Common myeloid progenitor, CD34-positive (primary cell): Measurements from ENCODE around the gene LRFN2.

ENCODE experiments used
- CTCF ChIA-PET: fragments of 350-600 bp; sonication (Branson Sonifier 250); formaldehyde crosslinking; loops from one replicate; lab custom pipeline; 2021; ENCODE audit warnings: antibody characterized with exemption; lab: Charles Lee
- POLR2A ChIA-PET: fragments of 350-600 bp; sonication (Branson Sonifier 250); formaldehyde crosslinking; loops from one replicate; lab custom pipeline; 2021; ENCODE audit warnings: antibody characterized with exemption; lab: Charles Lee
- DNase-seq, 3 donors: peaks; one replicate each; pipeline versions ENCODE4 v3.0.0 to v3.0.0-alpha.2; 2013
- H3K27ac ChIP-seq, 2 experiments: 1 replicate in 1 of 2; 2 replicates in 1 of 2; pipeline ENCODE4 v1.7.0; 2013; ENCODE audit warnings: inconsistent platforms in 2 of 2, low read length in 2 of 2, mild to moderate bottlenecking in 2 of 2, low read depth in 1 of 2, moderate library complexity in 1 of 2; ENCODE audit not compliant: severe bottlenecking in 2 of 2, insufficient read depth in 1 of 2, poor library complexity in 1 of 2
- H3K27me3 ChIP-seq, 5 experiments: replicated peaks in 2 of 5; 1 replicate in 3 of 5; 2 replicates in 2 of 5; pipeline versions ENCODE4 v1.6.1 to v1.7.0; 2013; ENCODE audit warnings: low read length in 4 of 5, mild to moderate bottlenecking in 2 of 5, moderate library complexity in 2 of 5, inconsistent platforms in 1 of 5; ENCODE audit not compliant: insufficient read depth in 5 of 5, control insufficient read depth in 4 of 5
- H3K36me3 ChIP-seq, 4 experiments: 1 replicate in 2 of 4; 2 replicates in 2 of 4; pipeline versions ENCODE4 v1.6.1 to v1.7.0; 2013; ENCODE audit warnings: low read length in 3 of 4, control low read depth in 1 of 4, mild to moderate bottlenecking in 1 of 4; ENCODE audit not compliant: control insufficient read depth in 4 of 4, insufficient read depth in 4 of 4
- H3K4me1 ChIP-seq, 4 experiments: 1 replicate in 3 of 4; 2 replicates in 1 of 4; pipeline versions ENCODE4 v1.6.1 to v1.7.1; 2013; ENCODE audit warnings: low read length in 3 of 4, mild to moderate bottlenecking in 3 of 4, control low read depth in 1 of 4, inconsistent platforms in 1 of 4, moderate library complexity in 1 of 4; ENCODE audit not compliant: control insufficient read depth in 4 of 4, insufficient read depth in 4 of 4; ENCODE audit errors: control extremely low read depth in 1 of 4
- H3K4me3 ChIP-seq, 7 experiments: 1 replicate in 4 of 7; 2 replicates in 3 of 7; pipeline versions ENCODE4 v1.5.1 to v1.7.0; 2013; ENCODE audit warnings: mild to moderate bottlenecking in 7 of 7, low read length in 6 of 7, moderate library complexity in 6 of 7, inconsistent platforms in 2 of 7, low read depth in 2 of 7, control low read depth in 1 of 7; ENCODE audit not compliant: insufficient read depth in 4 of 7, control insufficient read depth in 1 of 7; ENCODE audit errors: extremely low read depth in 1 of 7
- H3K9me3 ChIP-seq, 5 experiments: 1 replicate in 4 of 5; 2 replicates in 1 of 5; pipeline versions ENCODE4 v1.6.1 to v1.7.1; 2013; ENCODE audit warnings: low read length in 4 of 5, mild to moderate bottlenecking in 2 of 5, inconsistent platforms in 1 of 5, low read depth in 1 of 5, moderate library complexity in 1 of 5; ENCODE audit not compliant: control insufficient read depth in 4 of 5, insufficient read depth in 2 of 5; ENCODE audit errors: control extremely low read depth in 1 of 5
- WGBS: methylation state at CpG from one replicate; pipeline ENCODE4 v1.1.5; 2013; ENCODE audit not compliant: insufficient coverage; 5-methylcytosine and 5-hydroxymethylcytosine counted together

LRFN2 gene

GRCh38 chr6:40380271-40380670 lies 206.9 kb downstream of the LRFN2 start:
- Histone ChIP-seq H3K27ac (no peak overlapping the region), H3K4me3 (no peak overlapping the region), H3K9me3 (no peaks in the 10 kb centered on the region), H3K36me3 (no peaks in the 10 kb centered on the region), H3K4me1 (no peaks in the 10 kb centered on the region), H3K27me3 (peaks cover 0 to 3% (median 0%) of the 10 kb centered on the region in 5 experiments)
- CTCF ChIA-PET: no interaction called here
- DNase-seq: no peak
- 89% methylated on average over 4 of the region's 4 CpGs for WGBS
- POLR2A ChIA-PET: no interaction called here

- CTCF ChIA-PET: no interaction called here
- Histone ChIP-seq H3K9me3 (no peaks in the 10 kb centered on the region), H3K36me3 (no peaks in the 10 kb centered on the region), H3K27ac (no peak overlapping the region), H3K4me3 (no peak overlapping the region), H3K27me3 (peaks cover 0 to 3% (median 0%) of the 10 kb centered on the region in 5 experiments), H3K4me1 (no peaks in the 10 kb centered on the region)
- no CpG with 5 or more reads among the region's 1 CpG for WGBS
- POLR2A ChIA-PET: no interaction called here
- DNase-seq: no peak
Measured at GRCh38 chr6:40379811-40380210, 207.4 kb downstream of the LRFN2 start.

- Histone ChIP-seq H3K9me3 (no peaks in the 10 kb centered on the region), H3K27ac (no peak overlapping the region), H3K4me3 (no peak overlapping the region), H3K27me3 (peaks cover 0 to 3% (median 0%) of the 10 kb centered on the region in 5 experiments), H3K36me3 (no peaks in the 10 kb centered on the region), H3K4me1 (no peaks in the 10 kb centered on the region)
- no peak for DNase-seq
- 97% methylated on average over 8 of the region's 11 CpGs for WGBS
- CTCF ChIA-PET: no interaction called here
- POLR2A ChIA-PET: no interaction called here
Measured at GRCh38 chr6:40378725-40379074, 208.5 kb downstream of the LRFN2 start.

- no peak overlapping the region for H3K27ac ChIP-seq
- WGBS: 93% methylated on average over 19 of the region's 21 CpGs
- ChIA-PET POLR2A (no interaction called here), CTCF (no interaction called here)
- no peak overlapping the region for H3K4me3 ChIP-seq
- peaks cover 0 to 3% (median 0%) of the 10 kb centered on the region in 5 experiments for H3K27me3 ChIP-seq
- H3K36me3 ChIP-seq: no peaks in the 10 kb centered on the region
- peak in 1 of 3 donors; percentile 5 for DNase-seq
- H3K4me1 ChIP-seq: no peaks in the 10 kb centered on the region
- no peaks in the 10 kb centered on the region for H3K9me3 ChIP-seq
Measured at GRCh38 chr6:40378071-40378724, 209.0 kb downstream of the LRFN2 start.

GRCh38 chr6:40377173-40377806 lies 209.9 kb downstream of the LRFN2 start:
- Histone ChIP-seq H3K4me1 (no peaks in the 10 kb centered on the region), H3K4me3 (no peak overlapping the region), H3K27me3 (peaks cover 0 to 3% (median 0%) of the 10 kb centered on the region in 5 experiments), H3K36me3 (no peaks in the 10 kb centered on the region), H3K9me3 (peaks cover 0 to 1% (median 0%) of the 10 kb centered on the region in 5 experiments), H3K27ac (no peak overlapping the region)
- no peak for DNase-seq
- POLR2A ChIA-PET: no interaction called here
- CTCF ChIA-PET: no interaction called here
- 100% methylated on average over 2 of the region's 2 CpGs for WGBS

GRCh38 chr6:40376113-40376650 lies 211.0 kb downstream of the LRFN2 start:
- peaks cover 0 to 3% (median 0%) of the 10 kb centered on the region in 5 experiments for H3K27me3 ChIP-seq
- H3K9me3 ChIP-seq: peaks cover 0 to 1% (median 0%) of the 10 kb centered on the region in 5 experiments
- no peak overlapping the region for H3K4me3 ChIP-seq
- no peak overlapping the region for H3K27ac ChIP-seq
- 67% methylated on average over 1 of the region's 1 CpG for WGBS
- no peaks in the 10 kb centered on the region for H3K4me1 ChIP-seq
- H3K36me3 ChIP-seq: no peaks in the 10 kb centered on the region
- ChIA-PET POLR2A (no interaction called here), CTCF (no interaction called here)
- DNase-seq: peak in 1 of 3 donors; percentile 1

GRCh38 chr6:40373267-40373666 lies 213.9 kb downstream of the LRFN2 start:
- H3K36me3 ChIP-seq: no peaks in the 10 kb centered on the region
- H3K9me3 ChIP-seq: peaks cover 0 to 1% (median 0%) of the 10 kb centered on the region in 5 experiments
- ChIA-PET POLR2A (no interaction called here), CTCF (no interaction called here)
- DNase-seq: no peak
- no peak overlapping the region for H3K27ac ChIP-seq
- no peaks in the 10 kb centered on the region for H3K4me1 ChIP-seq
- no peak overlapping the region for H3K4me3 ChIP-seq
- peaks cover 0 to 3% (median 0%) of the 10 kb centered on the region in 5 experiments for H3K27me3 ChIP-seq
